GM19099 (cell line): ENCODE measurements around the gene ZP4.

ENCODE experiments used
- POLR2A ChIP-seq: IDR thresholded peaks from 3 replicates; pipeline ENCODE4 v1.6.1; 2011; ENCODE audit warnings: low read depth; ENCODE audit not compliant: insufficient read length; ENCODE audit errors: extremely low read depth

The ZP4 gene

GRCh38 chr1:237890822-237891221 is at the start of gene ZP4:
Gene ZP4 (minus strand): TSS chr1:237890922. CDS start chr1:237890635, 287 bp downstream.
- TF ChIP-seq POLR2A, result no peak

GRCh38 chr1:237938553-237938952 is 47.8 kb upstream of the ZP4 start:
- no peak for TF ChIP-seq POLR2A

GRCh38 chr1:237938068-237938467 is 47.3 kb upstream of the ZP4 start:
- TF ChIP-seq POLR2A, result no peak

- no peak for TF ChIP-seq POLR2A
Observed at GRCh38 chr1:237932816-237933215, 42.1 kb upstream of the ZP4 start.

GRCh38 chr1:237931581-237931980 is 40.9 kb upstream of the ZP4 start:
- TF ChIP-seq POLR2A, result no peak

- TF ChIP-seq POLR2A, result no peak
Observed at GRCh38 chr1:237927198-237927597, 36.5 kb upstream of the ZP4 start.

- TF ChIP-seq POLR2A, result no peak
Observed at GRCh38 chr1:237921306-237921705, 30.6 kb upstream of the ZP4 start.

GRCh38 chr1:237913345-237913744 is 22.6 kb upstream of the ZP4 start:
- TF ChIP-seq POLR2A, result no peak

GRCh38 chr1:237911911-237912310 is 21.2 kb upstream of the ZP4 start:
- no peak for TF ChIP-seq POLR2A

GRCh38 chr1:237910834-237911233 is 20.1 kb upstream of the ZP4 start:
- TF ChIP-seq POLR2A, result no peak

- no peak for TF ChIP-seq POLR2A
Observed at GRCh38 chr1:237903961-237904360, 13.2 kb upstream of the ZP4 start.

GRCh38 chr1:237902960-237903743 is 12.4 kb upstream of the ZP4 start:
- TF ChIP-seq POLR2A, result no peak

GRCh38 chr1:237901299-237901934 is 10.7 kb upstream of the ZP4 start:
- no peak for TF ChIP-seq POLR2A

- TF ChIP-seq POLR2A, result no peak
Observed at GRCh38 chr1:237895630-237896029, 4.9 kb upstream of the ZP4 start.

GRCh38 chr1:237894131-237894530 is 3.4 kb upstream of the ZP4 start:
- TF ChIP-seq POLR2A, result no peak

GRCh38 chr1:237891979-237892378 is 1.3 kb upstream of the ZP4 start:
- TF ChIP-seq POLR2A, result no peak
